ENCODE results near the gene TRIM77.
"Not testable (repeated sequence)": the region's sequence is repeated elsewhere in the genome, so short reads cannot be mapped to it uniquely, and the experiment has no call there.

TRIM77 gene, protein sequence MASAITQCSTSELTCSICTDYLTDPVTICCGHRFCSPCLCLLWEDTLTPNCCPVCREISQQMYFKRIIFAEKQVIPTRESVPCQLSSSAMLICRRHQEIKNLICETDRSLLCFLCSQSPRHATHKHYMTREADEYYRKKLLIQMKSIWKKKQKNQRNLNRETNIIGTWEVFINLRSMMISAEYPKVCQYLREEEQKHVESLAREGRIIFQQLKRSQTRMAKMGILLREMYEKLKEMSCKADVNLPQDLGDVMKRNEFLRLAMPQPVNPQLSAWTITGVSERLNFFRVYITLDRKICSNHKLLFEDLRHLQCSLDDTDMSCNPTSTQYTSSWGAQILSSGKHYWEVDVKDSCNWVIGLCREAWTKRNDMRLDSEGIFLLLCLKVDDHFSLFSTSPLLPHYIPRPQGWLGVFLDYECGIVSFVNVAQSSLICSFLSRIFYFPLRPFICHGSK

DNA sequence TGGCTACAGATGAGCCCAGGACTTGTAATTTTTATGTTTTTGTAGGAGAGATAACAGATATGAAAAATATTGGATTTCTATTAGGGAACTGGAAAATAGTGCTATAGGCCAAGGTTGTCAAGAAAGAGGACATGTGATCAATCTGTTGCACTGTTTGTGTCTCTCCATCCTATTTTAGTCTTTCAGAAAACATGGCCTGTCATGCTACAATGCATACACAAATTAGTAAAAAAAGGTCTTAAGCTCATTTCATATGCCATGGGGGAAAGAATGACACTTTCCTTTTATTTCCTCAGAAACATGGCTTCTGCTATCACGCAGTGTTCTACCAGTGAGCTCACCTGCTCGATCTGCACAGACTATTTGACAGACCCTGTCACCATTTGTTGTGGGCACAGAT is at the start of gene TRIM77:
Gene TRIM77 (plus strand): TSS at position 301 of the 400 bp plus-strand sequence. CDS start 0 bp downstream, at position 301.
- DNase-seq (ENCODE audit: low spot score): not testable (repeated sequence)

DNA sequence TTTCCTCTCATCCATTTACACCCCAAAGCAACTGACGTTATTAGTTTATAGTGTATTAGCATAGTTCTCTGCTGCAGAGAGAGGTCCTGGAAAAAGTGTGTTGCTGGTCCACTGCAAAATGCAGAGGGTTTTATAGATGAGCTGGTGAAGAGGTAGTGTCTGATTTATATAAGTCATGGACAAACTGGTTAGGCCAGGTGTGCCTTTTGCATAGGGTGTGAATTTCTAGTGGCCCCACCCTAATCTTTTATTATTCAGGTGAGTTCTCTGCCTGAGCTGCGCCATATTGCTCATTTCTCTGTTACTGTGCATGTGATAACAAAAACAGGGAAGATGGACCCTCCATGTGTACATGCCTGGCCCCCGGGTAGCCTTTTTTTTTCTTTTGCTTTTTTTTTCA is 43.1 kb upstream of the TRIM77 start:
- no peak for DNase-seq (ENCODE audit: low spot score)

DNA sequence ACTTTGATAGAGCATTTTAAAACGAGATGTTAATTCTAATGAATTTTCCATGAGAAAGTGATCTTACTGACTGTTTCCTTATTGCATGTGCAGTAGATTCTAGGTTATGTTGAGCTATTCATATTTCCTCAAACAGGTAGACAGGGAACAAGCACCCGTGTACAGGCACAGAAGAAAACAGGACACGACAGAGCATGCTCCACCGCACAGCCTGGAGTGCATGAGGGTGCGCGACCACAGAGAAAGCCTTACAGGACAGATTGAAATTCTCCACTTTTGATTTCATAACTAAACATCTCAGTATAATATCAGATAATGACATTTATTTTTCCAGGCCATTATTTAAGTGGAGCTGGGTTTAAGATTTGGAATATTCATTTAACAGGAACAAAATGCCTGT is 41.9 kb upstream of the TRIM77 start:
- not testable (repeated sequence) for DNase-seq (ENCODE audit: low spot score)

DNA sequence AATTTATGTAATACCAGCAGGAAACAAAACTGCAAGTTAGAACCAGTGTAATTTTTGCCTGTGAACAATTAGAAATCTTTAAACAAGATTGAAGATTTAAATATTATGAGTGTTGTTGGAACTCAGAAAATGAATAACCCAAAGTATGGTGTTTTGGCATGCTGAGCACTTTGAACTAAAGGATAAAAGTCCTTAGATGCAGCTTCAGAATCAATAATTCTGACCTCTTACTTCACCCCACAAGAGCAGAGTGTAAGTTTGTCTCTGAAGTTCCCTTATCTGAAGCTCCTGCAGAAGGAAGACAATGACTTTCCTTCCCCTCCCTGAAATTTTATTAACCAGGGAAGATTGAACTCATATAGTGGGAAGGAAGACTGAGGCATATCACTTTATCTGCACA is 40.5 kb upstream of the TRIM77 start:
- not testable (repeated sequence) for DNase-seq (ENCODE audit: low spot score)

DNA sequence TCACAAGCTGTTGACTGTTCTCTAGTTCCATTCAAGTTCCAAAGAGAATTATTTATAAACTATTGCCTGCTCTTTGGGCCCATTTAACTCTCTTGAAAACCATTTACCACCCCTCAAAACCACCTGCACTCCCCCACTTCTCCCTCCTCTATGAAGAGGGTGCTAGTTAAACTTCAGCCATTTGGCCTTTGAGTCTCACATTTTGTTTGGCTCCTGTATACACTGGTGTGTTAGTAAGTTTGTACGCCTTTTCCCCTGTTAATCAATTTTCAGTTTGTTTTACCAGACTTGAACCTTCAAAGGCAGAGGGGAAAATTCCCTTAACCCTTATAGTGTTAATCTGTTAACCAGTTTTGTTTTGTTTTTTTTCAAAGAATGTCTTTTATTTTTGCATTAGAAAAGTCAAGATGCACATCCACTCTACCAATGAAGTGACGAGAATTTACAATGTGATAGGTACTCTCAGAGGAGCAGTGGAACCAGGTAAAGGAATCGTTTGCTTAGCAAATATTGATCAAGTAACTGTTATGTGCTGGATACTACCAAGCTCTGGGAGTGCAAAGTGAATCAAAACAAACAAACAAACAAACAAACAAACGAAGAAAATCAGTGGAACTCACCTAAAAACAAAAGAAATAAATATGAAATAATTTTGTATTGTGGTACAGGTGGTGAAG is 40.0 kb upstream of the TRIM77 start:
- not testable (repeated sequence) for DNase-seq (ENCODE audit: low spot score)

DNA sequence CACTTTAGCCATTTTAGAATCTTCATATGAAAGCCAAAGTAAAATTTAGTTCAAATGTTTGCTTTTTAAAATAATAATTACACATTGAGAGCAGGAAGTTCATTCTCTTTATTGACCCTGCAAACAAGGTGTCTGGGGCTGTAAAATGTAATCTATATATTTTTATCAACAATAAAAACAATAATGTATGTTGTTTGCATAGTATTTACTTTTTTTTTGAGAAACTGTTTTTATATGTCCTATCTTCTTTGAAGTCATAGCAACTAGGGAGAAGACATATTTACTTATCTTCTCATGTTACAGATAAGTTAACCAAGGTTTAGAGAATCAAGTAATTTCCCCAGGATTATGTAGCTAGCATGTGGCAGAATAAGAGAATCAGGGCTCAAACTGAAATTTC is 37.6 kb upstream of the TRIM77 start:
- not testable (repeated sequence) for DNase-seq (ENCODE audit: low spot score)

DNA sequence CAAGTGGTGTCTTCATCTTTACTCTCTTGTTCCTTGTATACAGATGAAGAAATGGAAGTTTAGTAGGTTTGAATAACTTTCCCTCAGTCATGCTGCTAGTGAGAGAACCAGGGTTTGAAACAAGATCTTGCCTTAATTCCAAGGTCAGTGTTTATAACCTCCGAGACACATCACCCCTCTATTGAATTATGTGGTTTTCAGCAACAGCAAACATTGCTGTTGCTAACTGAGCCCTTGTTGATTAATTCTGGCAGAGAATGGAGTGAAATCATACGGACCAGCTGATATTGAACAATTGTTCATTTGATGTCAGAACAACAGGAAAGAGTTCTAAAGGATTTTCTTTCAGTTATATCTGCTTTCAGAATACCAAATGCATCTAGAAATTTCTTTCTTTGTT is 36.7 kb upstream of the TRIM77 start:
- not testable (repeated sequence) for DNase-seq (ENCODE audit: low spot score)

DNA sequence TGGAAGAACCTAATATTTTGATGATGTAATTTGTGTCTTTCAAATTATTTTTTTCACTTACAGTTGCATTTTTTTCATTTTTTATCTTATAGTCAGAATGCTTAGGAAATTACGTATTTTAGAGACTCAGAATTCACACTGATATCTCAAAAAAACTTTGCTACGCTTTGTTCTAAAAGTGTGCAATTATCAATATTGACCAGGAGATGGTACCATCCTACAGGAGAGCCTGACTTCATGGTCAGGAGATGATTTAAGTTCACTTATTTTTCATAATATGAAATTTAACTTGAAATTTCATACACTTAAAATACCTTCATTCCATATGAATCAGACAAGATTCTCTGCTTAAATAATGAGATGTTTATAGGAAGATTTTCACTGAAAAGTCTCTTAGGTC is 34.7 kb upstream of the TRIM77 start:
- not testable (repeated sequence) for DNase-seq (ENCODE audit: low spot score)

DNA sequence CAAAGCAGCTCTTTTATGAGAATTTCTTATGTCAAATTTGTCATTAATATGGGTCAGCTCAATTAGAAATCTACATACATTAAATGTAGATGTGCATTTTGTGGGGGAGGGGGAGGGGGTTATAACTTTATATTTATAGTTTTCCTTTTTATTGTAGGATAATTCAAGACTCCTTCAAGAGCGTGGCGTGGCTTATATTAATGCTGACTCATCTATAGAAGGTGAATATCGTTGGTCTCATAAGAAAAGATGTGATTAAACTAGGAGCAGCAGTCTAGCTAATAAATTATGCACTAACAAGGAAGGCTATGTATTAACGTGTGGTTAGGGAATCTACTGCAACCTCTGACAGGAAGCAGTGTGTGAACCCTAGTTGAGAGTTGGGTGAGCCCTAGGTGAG is 34.2 kb upstream of the TRIM77 start:
- not testable (repeated sequence) for DNase-seq (ENCODE audit: low spot score)

DNA sequence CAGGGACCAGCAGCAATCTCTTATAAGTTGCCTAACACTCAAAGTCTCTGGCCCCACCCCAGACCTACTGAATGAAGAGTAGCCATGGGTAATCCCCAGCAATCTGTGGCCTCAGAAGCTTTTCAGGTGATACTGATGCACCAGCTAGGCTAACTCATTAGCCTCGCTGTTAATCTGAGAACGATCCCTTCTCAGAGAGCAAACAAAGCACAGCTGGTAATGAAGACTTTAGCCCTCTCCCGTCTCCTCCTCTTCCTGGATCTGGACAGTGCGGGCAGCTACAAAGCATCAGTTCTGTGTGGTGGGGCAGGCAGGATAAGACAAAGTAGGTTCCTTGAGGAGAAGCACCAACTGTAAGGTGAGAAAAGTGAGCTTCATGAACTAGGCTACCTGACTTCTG is 3.0 kb upstream of the TRIM77 start:
- DNase-seq (ENCODE audit: low spot score): not testable (repeated sequence)

DNA sequence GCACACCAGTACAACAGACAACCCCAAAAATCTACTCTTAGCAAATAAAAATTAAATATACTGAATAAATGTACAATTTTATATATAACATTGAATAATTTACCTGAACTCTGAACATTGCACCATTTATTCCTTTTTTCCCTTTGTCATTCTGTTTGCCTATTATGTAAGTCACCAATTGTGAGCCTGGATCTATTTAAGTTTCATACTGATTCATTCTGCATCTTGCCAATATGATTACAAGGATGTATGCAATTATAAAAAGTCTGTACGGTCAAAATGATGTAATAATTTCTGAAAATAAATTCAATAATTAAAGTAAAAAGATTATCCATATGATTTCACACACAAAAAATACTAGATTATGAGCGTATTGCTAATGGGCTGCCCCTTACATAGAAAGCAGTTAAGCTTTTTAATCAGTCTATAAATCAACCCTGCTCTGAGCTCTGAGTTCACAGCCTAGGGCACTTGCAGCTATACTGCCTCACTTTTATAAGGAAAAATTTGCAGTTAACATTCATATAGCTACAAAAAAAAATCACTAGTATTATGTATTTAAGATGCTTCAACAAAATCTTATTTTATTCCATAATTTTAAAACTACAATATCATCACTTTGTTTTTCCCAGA is 14.9 kb downstream of the TRIM77 start:
- not testable (repeated sequence) for DNase-seq (ENCODE audit: low spot score)

DNA sequence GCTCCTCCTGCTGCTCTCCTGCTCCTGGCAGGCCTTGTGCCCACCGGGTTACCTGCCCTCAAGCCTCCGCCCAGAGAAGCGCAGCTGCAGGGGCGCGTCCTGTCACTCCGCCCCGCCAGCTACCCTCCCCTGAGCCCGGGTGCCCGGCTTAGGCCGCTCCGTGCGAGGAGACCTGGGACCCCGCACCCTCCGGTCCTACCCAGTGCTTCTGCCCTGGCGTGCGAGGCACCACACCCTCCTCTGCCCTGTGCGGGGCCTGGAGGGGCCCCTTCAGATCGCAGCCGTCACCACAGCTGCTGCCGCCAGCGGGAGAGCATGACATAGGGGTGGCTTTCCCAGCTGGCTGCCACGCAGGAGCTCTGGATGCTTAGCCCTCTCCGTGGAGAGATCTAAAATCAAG is 20.1 kb downstream of the TRIM77 start:
- not testable (repeated sequence) for DNase-seq (ENCODE audit: low spot score)

DNA sequence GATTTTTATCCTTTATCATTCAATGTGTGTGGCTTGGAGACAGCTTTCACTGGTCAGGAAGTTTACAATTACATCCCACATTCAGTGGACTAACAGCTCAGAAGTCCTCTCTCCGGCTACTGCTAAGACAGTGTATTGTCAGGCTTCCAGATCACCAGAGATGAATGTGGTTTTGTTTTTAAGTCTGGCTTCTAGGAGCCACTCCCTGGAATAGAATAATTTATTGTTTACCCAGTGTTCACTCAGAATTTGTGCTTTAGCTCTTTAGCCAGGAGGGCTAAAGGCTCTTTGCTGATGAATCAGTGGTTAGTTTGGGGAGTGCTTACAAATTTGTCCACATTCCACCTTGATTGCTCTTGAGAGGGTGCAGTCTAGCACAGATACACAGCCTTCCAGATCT is 26.5 kb downstream of the TRIM77 start:
- DNase-seq (ENCODE audit: low spot score): no peak

DNA sequence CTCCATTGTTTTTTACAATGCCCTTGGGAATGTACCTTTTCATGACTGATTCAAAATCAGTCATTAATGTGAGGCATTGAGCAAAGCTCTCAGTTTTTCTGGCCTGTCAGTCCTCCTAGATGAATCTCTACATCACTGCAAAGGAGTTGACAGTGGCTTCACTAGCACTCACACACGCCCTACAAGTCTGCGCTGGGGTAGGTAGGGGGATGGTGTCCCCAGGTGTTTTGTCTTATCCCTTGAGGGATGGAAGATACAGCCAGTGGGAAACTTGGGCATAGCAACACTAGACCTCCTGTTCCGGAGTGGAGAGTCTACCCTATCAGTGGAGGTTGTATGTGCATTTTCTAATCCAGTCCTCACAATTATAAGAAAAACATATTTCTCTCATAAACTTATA is 27.0 kb downstream of the TRIM77 start:
- DNase-seq (ENCODE audit: low spot score): no peak

DNA sequence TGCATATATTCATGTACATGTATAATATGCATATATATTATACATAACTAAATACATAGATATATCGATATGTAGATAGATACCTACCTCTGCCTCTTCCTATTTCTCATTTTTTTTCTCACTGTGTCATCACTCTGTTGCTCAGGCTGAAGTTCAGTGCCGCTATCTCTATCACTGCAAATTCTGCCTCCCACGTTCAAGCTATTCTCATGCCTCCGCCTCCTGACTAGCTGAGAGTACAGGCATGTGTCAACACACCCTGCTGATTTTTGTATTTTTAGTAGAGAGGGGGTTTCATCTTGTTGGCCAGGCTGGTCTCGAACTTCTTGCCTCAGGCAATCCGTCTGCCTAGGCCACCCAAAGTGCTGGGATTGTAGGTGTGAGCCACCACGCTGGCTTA is 31.3 kb downstream of the TRIM77 start:
- not testable (repeated sequence) for DNase-seq (ENCODE audit: low spot score)

DNA sequence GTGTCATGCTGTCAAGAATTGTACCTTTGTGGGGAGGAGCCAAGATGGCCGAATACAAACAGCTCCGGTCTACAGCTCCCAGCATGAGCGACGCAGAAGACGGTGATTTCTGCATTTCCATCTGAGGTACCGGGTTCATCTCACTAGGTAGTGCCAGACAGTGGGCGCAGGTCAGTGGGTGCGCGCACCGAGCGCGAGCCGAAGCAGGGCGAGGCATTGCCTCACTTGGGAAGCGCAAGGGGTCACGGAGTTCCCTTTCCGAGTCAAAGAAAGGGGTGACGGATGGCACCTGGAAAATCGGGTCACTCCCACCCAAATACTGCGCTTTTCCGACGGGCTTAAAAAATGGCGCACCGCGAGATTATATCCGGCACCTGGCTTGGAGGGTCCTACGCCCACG is 34.1 kb downstream of the TRIM77 start:
- DNase-seq (ENCODE audit: low spot score): not testable (repeated sequence)

DNA sequence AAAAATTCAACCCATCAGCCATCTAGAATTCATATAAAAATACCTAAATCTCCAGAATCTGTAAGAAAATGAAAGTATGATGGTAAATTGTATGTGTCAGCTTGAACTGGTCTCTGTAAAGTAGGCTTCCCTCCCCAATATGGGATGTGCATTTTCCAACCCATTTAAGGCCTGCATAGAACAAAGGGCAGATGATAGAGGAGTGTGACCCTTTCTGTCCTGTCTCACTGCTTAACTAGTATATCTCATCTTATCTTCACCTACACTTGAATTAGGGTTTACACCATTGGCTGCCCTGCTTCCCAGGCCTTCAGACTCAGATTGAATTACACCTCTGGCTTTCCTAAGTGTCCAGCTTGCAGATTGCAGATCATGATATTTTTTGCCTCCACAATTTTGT is 40.7 kb downstream of the TRIM77 start:
- not testable (repeated sequence) for DNase-seq (ENCODE audit: low spot score)
